ENCODE data around the gene ACSS1. TPM values are rescaled to one million over a fixed set of nuclear protein-coding genes. Genes with fewer than 3 reads are reported as not detected.

Gene ACSS1
- total RNA-seq, 1 donor from 2014 or later: 0.27 TPM

- H4K20me1 ChIP-seq (ENCODE audit: insufficient read depth, low read length): peaks cover 7% of the 10 kb centered on the region
- H3K9me3 ChIP-seq (ENCODE audit: insufficient read depth, low read depth, low read length): no peaks in the 10 kb centered on the region
- H3K36me3 Mint-ChIP-seq (ENCODE audit: low read depth, unreplicated experiment): no peaks in the 10 kb centered on the region
- no peaks in the 10 kb centered on the region for H3K79me2 ChIP-seq (ENCODE audit: insufficient read depth, low read length)
- H3K4me3 Mint-ChIP-seq (ENCODE audit: unreplicated experiment): no peak overlapping the region
- peaks cover 6% of the 10 kb centered on the region for H3K4me1 Mint-ChIP-seq (ENCODE audit: low read depth, unreplicated experiment)
- no peaks in the 10 kb centered on the region for H3K9me3 Mint-ChIP-seq (ENCODE audit: unreplicated experiment)
- no peak overlapping the region for H2AFZ ChIP-seq (ENCODE audit: low read depth, low read length)
- FAIRE-seq: no peak
- H3K27me3 ChIP-seq (ENCODE audit: insufficient read depth, low read length): peaks cover 2% of the 10 kb centered on the region
- no peak for TF ChIP-seq EZH2 (IDR thresholded peaks at IDR 0.05; ENCODE audit: insufficient read depth, low read length)
- TF ChIP-seq, protein P1, sequence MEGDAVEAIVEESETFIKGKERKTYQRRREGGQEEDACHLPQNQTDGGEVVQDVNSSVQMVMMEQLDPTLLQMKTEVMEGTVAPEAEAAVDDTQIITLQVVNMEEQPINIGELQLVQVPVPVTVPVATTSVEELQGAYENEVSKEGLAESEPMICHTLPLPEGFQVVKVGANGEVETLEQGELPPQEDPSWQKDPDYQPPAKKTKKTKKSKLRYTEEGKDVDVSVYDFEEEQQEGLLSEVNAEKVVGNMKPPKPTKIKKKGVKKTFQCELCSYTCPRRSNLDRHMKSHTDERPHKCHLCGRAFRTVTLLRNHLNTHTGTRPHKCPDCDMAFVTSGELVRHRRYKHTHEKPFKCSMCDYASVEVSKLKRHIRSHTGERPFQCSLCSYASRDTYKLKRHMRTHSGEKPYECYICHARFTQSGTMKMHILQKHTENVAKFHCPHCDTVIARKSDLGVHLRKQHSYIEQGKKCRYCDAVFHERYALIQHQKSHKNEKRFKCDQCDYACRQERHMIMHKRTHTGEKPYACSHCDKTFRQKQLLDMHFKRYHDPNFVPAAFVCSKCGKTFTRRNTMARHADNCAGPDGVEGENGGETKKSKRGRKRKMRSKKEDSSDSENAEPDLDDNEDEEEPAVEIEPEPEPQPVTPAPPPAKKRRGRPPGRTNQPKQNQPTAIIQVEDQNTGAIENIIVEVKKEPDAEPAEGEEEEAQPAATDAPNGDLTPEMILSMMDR (IDR thresholded peaks at IDR 0.05; ENCODE audit: insufficient read depth, low read depth, low read length): no peak
- H3K4me3 ChIP-seq (ENCODE audit: insufficient read depth, low read depth, low read length): no peak overlapping the region
- no peaks in the 10 kb centered on the region for H3K36me3 ChIP-seq (ENCODE audit: insufficient read depth, low read length)
- no peak overlapping the region for H3K4me2 ChIP-seq (ENCODE audit: low read length)
- H3K27ac ChIP-seq (ENCODE audit: low read depth, low read length): no peak overlapping the region
- H3K27me3 Mint-ChIP-seq (ENCODE audit: low read depth, unreplicated experiment): peaks cover 42% of the 10 kb centered on the region
- no peaks in the 10 kb centered on the region for H3K4me1 ChIP-seq (ENCODE audit: insufficient read depth, low read length)
- no peak overlapping the region for H3K9ac ChIP-seq (ENCODE audit: low read length)
- H3K27ac Mint-ChIP-seq (ENCODE audit: unreplicated experiment): no peak overlapping the region
- no peak for DNase-seq (ENCODE audit: low read depth)
These were observed 16.0 kb downstream of the ACSS1 start for GRCh38 chr20:25041813-25042530.

- Histone ChIP-seq H3K36me3 (ENCODE audit: insufficient read depth, low read length) (no peaks in the 10 kb centered on the region), H4K20me1 (ENCODE audit: insufficient read depth, low read length) (peaks cover 7% of the 10 kb centered on the region), H3K27ac (ENCODE audit: low read depth, low read length) (no peak overlapping the region), H3K9ac (ENCODE audit: low read length) (no peak overlapping the region), H3K4me3 (ENCODE audit: insufficient read depth, low read depth, low read length) (no peak overlapping the region), H3K27me3 (ENCODE audit: insufficient read depth, low read length) (peaks cover 2% of the 10 kb centered on the region), H2AFZ (ENCODE audit: low read depth, low read length) (peak overlapping the region; percentile 10), H3K9me3 (ENCODE audit: insufficient read depth, low read depth, low read length) (no peaks in the 10 kb centered on the region), H3K4me2 (ENCODE audit: low read length) (no peak overlapping the region), H3K79me2 (ENCODE audit: insufficient read depth, low read length) (no peaks in the 10 kb centered on the region), H3K4me1 (ENCODE audit: insufficient read depth, low read length) (no peaks in the 10 kb centered on the region)
- H3K36me3 Mint-ChIP-seq (ENCODE audit: low read depth, unreplicated experiment): no peaks in the 10 kb centered on the region
- TF ChIP-seq, protein P1 (IDR thresholded peaks at IDR 0.05; ENCODE audit: insufficient read depth, low read depth, low read length): no peak
- no peak for TF ChIP-seq EZH2 (IDR thresholded peaks at IDR 0.05; ENCODE audit: insufficient read depth, low read length)
- H3K27me3 Mint-ChIP-seq (ENCODE audit: low read depth, unreplicated experiment): peaks cover 34% of the 10 kb centered on the region
- DNase-seq (ENCODE audit: low read depth) (peak; percentile 73), FAIRE-seq (no peak)
- H3K9me3 Mint-ChIP-seq (ENCODE audit: unreplicated experiment): no peaks in the 10 kb centered on the region
- H3K4me1 Mint-ChIP-seq (ENCODE audit: low read depth, unreplicated experiment): peaks cover 8% of the 10 kb centered on the region
- H3K27ac Mint-ChIP-seq (ENCODE audit: unreplicated experiment): no peak overlapping the region
- H3K4me3 Mint-ChIP-seq (ENCODE audit: unreplicated experiment): no peak overlapping the region
These were observed 17.5 kb downstream of the ACSS1 start for GRCh38 chr20:25040438-25040831.

Measured in astrocyte (in vitro differentiated cells and primary cell).